H1 (cell line): Measurements from ENCODE around the gene CDC42EP4. TPM values are rescaled to one million over a fixed set of nuclear protein-coding genes. Genes with fewer than 3 reads are reported as not detected.

ENCODE experiments used
- CHD7 ChIP-seq: fragments of 300-600 bp; sonication (generic); IDR thresholded peaks from 2 replicates; pipeline ENCODE4 v1.7.1; 2012; ENCODE audit warnings: low read length, moderate library complexity, mild to moderate bottlenecking, inconsistent platforms; ENCODE audit not compliant: insufficient replicate concordance
- CTCF ChIP-seq, 3 experiments: IDR thresholded peaks; 1 replicate in 2 of 3; 2 replicates in 1 of 3; pipeline versions ENCODE4 v1.5.1 to v1.6.1; 2011; ENCODE audit warnings: low read length in 3 of 3, mild to moderate bottlenecking in 3 of 3, inconsistent platforms in 2 of 3, low read depth in 1 of 3, moderate library complexity in 1 of 3; ENCODE audit not compliant: insufficient read depth in 1 of 3; ENCODE audit errors: control extremely low read depth in 1 of 3
- POU5F1 ChIP-seq: IDR thresholded peaks from 2 replicates; pipeline ENCODE4 v1.6.1; 2011; ENCODE audit warnings: low read depth, mild to moderate bottlenecking, low read length, moderate library complexity
- TBP ChIP-seq: IDR thresholded peaks from 2 replicates; pipeline ENCODE4 v1.6.1; 2011; ENCODE audit warnings: low read depth, low read length, improper control_type of control experiment
- TEAD4 ChIP-seq: IDR thresholded peaks from 2 replicates; pipeline ENCODE4 v1.6.1; 2012; ENCODE audit warnings: low read depth, low read length, inconsistent platforms, mixed read lengths
- polyA plus RNA-seq, 7 experiments: library from polyadenylated mRNA; depleted of rRNA in 3 of 7; stranded (reverse) in 5 of 7; unstranded in 2 of 7; fragments of >200 nt in 5 of 7; fragments of 200-250 nt in 2 of 7; gene quantifications; 1 replicate in 5 of 7; 2 replicates in 1 of 7; 4 replicates in 1 of 7; pipeline versions ENCODE4 v1.2.1 to v1.2.3, GENCODE V29; 2011 to 2013; ENCODE audit warnings: missing spikeins in 2 of 7, mixed read lengths in 2 of 7
- total RNA-seq: library from RNA; stranded (reverse); fragmentation: NEBNext Ultra II Directional; extraction: Animal tissue kit (Norgen Biotek cat#: 25700); gene quantifications from 2 replicates; pipeline ENCODE4 v1.2.1, GENCODE V29; 2021

CDC42EP4 gene
- total and polyA plus RNA-seq, 2 of the 8 experiments (the other 6 are each of a cell fraction or from before 2014, with no cell fraction given): 8.8 to 12.6 TPM

- TF ChIP-seq CHD7: no peak
- TF ChIP-seq TBP: no peak
- no peak for TF ChIP-seq TEAD4
- no peak for TF ChIP-seq POU5F1
- TF ChIP-seq CTCF (IDR thresholded peaks at IDR 0.05; ENCODE audit: control extremely low read depth in 1 of 3, insufficient read depth in 1 of 3, low read depth in 1 of 3, low read length in 3 of 3): no peak
These were observed 20.5 kb downstream of the CDC42EP4 start (continued) for GRCh38 chr17:73291260-73291801.
